DND-41 (cell line): ENCODE data around the gene EDAR.

Experiments used
- CTCF ChIP-seq: IDR thresholded peaks from 2 replicates; pipeline ENCODE4 v1.5.1; 2012; ENCODE audit warnings: borderline replicate concordance, low read length, moderate library complexity, mild to moderate bottlenecking; ENCODE audit not compliant: poor library complexity, severe bottlenecking; ENCODE audit errors: extremely low read depth
- EZH2 ChIP-seq: IDR thresholded peaks from 3 replicates; pipeline ENCODE4 v1.6.1; 2012; ENCODE audit warnings: borderline replicate concordance, low read depth, mild to moderate bottlenecking, moderate library complexity, low read length, inconsistent platforms; ENCODE audit not compliant: severe bottlenecking

GRCh38 chr2:108932736-108933332, 56.2 kb downstream of the EDAR start:
- no peak for TF ChIP-seq CTCF
- TF ChIP-seq EZH2 = no peak
